Measurements from ENCODE around the gene DPPA5. TPM values are rescaled to one million over a fixed set of nuclear protein-coding genes. Genes with fewer than 3 reads are reported as not detected.
A peak's percentile ranks its signal among the peaks of the same experiment; 100 is the strongest.
"Not testable (repeated sequence)": the region's sequence is repeated elsewhere in the genome, so short reads cannot be mapped to it uniquely, and the experiment has no call there.

DPPA5 gene, protein sequence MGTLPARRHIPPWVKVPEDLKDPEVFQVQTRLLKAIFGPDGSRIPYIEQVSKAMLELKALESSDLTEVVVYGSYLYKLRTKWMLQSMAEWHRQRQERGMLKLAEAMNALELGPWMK
- total RNA-seq = not detected
- long read RNA-seq = 0 reads

DNA sequence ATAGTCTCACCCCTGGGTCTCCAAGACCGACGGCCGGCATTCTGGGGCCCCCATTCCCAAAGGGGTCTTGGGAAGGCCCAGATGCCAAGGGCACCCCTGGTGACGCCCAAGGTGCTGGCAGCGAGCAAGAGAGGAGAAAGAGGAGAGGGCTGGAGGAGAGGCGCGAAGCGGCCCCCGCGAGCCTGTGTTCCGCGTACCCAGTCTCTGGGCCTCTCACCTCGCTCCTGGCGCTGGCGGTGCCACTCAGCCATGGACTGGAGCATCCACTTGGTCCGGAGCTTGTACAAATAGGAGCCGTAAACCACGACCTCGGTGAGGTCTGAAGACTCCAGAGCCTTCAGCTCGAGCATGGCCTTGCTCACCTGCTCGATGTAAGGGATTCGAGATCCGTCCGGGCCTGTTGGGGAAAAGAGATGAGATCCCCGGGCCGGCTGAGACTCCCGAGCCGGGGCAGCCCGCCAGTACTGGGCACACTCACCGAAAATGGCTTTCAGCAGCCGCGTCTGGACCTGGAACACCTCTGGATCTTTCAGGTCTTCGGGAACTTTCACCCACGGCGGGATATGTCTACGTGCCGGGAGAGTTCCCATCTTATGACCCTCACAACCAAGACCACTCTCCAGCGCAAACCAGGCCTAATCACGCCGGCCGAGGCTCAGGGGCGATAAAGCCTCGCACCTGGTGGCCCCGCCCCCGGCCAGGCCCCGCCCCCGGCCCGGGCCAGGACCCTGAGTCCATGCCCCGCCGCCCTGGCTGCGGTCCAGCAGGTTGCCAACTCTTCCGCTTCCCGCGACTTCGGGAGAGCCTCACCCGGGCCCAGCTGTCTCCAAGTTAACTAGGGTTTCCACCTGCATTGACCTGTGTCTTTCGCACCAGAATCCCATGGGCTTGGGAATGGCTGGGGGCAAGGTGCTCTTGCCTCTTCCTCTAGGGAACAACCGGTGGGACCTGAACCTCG lies at the start of gene DPPA5:
TSS of gene DPPA5 (minus strand) at position 641 of the 958 bp plus-strand sequence. CDS start at position 590, 51 bp downstream.
- no peak for DNase-seq (ENCODE audit: missing footprints)
- peak; percentile 13 for ATAC-seq
- intact Hi-C loops (cut with DNase I) = no loop called here

DNA sequence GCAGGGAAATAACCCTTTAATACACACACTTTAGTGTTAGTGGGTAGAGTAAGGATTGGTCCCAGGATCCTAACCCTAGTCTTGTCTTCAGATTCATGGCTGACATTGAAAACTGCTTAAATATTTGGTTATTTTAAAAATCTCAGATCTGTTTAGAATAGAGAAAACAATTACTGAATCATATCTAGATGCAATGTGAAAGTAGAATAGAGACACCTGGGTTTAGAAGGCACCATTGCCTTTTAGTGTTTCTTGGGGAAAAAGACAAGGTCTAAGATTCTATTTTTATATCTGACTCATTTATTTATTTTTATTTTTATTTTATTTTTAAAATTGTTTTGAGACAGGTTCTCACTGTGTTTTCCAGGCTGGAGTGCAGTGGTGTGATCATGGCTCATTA lies 46.6 kb upstream of the DPPA5 start:
- DNase-seq (ENCODE audit: missing footprints) (no peak), ATAC-seq (no peak)
- intact Hi-C loops (cut with DNase I) = no loop called here

DNA sequence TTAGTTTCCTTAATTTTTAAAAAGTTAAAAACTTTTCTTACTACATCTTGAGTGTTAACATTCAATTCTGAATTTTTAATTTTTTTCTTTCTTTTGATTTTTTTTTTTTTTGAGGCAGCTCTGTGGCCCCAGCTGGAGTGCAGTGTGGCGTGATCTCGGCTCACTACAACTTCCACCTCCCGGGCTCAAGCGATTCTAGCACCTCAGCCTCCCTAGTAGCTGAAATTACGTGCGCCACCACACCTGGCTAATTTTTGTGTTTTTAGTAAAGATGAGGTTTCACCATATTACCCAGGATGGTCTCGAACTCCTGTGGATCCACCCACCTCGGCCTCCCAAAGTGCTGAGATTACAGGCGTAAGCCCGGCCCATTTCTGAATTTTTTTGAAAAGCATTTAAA lies 41.8 kb upstream of the DPPA5 start:
- intact Hi-C loops (cut with DNase I) = no loop called here
- no peak for DNase-seq (ENCODE audit: missing footprints)

DNA sequence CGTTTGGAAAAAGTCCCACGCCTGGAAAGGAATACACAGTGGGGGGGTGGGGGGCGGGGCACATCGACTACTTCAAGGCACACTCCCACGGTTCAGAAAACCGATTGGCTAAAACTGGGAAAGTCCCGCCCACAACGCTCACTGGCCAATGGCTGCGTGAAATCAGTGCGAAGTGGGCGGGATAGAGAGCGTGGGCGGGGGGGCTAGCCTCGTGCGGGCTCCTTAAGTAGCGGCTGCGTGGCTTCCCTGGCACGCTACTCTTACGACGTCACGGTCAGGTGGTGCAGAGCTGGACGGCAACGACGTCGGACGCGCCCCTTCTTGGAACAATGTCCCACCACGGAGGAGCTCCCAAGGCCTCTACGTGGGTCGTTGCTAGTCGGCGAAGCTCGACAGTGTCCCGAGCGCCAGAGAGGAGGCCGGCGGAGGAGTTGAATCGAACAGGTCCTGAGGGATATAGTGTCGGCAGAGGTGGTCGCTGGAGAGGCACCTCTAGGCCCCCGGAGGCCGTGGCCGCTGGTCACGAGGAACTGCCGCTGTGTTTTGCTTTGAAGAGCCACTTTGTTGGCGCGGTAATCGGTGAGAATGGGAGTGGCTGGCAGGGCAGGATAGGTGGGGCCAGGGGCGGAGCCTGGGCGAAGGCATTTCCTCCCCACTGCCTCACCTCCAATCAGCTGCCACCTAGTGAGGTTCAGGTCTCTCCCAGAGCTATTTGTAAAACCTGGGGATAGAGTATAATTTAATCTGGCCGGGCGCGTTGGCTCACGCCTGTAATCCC lies 40.7 kb upstream of the DPPA5 start, which contains the start of gene DDX43:
TSS of gene DDX43 (plus strand) at position 252 of the 778 bp plus-strand sequence. CDS start at position 330, 78 bp downstream.
- ATAC-seq (peak; percentile 77), DNase-seq (ENCODE audit: missing footprints) (peak; percentile 82)
- intact Hi-C loops (cut with DNase I) = no loop called here

More for the DNA sequence above, 41.8 kb upstream of the DPPA5 start:
- ATAC-seq = no peak

DNA sequence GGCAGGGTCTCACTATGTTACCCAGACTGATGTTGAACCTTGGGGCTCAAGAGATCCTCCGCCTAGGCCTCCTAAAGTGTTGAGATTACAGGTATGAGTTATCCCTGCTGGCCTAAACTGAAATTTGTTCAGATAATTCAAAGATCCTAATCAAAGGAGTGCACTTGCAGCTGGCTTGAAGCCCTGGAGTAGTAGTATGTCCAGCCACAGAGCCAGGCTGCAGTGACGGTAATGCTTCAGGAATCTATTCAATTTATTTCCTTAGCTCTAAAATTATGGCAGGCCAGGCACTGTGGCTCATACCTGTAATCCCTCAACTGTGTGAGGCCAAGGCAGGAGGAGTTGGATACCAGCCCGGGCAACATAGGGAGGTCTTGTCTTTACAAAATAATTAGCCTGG lies 39.2 kb upstream of the DPPA5 start:
- ATAC-seq (no peak), DNase-seq (ENCODE audit: missing footprints) (no peak)
- intact Hi-C loops (cut with DNase I) = no loop called here

DNA sequence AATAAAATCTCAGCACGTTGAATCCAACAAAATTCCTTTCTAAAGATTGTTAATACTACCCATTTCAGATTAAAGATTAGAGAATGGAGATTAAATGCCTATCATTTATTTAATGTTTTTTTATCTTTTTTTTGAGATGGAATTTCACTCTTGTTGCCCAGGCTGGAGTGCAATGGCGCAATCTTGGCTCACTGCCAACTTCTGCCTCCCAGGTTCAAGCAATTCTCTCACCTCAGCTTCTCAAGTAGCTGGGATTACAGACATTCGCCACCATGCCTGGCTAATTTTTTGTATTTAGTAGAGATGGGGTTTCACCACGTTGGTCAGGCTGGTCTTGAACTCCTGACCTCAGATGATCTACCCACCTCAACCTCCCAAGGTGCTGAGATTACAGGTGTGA lies 38.1 kb upstream of the DPPA5 start:
- intact Hi-C loops (cut with DNase I); DNase-seq (ENCODE audit: missing footprints); ATAC-seq: not testable (repeated sequence)

DNA sequence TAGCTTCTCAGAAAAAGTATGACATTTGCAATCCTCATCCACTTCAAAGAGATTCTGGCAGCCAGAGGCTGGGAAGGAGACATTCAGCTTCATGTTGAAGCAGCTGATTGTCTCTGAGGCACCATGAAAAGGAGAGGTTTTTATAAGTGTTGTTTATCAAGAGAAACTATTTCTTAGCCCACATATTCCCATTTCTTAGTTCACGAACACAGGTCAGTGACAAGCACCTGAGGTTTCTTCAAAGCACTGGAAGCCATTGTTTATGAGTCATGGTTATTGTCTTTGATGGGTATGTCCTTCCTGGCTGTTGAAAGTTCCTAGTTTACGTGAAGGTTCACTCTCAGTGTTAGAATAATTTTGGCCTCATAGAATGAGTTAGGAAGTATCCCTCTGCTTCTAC lies 37.6 kb upstream of the DPPA5 start:
- no peak for ATAC-seq
- no peak for DNase-seq (ENCODE audit: missing footprints)
- intact Hi-C loops (cut with DNase I) = no loop called here

DNA sequence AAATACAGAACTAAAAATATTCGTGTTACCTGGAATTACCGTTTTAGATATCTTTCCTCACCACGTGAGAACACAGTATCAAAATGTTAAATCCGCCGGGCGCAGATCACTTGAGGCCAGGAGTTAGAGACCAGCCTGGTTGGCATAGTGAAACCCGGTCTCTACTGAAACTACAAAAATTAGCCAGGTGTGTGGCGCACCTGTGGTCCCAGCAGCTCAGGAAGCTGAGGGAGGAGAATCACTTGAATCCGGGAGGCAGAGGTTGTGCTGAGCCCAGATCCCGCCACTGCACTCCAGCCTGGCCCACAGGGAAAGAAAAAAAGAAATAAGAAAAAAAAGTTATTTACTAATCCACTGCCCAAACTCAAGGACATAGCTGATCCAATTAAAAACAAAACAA lies 35.8 kb upstream of the DPPA5 start:
- DNase-seq (ENCODE audit: missing footprints) = no peak
- intact Hi-C loops (cut with DNase I) = no loop called here
- ATAC-seq = no peak

DNA sequence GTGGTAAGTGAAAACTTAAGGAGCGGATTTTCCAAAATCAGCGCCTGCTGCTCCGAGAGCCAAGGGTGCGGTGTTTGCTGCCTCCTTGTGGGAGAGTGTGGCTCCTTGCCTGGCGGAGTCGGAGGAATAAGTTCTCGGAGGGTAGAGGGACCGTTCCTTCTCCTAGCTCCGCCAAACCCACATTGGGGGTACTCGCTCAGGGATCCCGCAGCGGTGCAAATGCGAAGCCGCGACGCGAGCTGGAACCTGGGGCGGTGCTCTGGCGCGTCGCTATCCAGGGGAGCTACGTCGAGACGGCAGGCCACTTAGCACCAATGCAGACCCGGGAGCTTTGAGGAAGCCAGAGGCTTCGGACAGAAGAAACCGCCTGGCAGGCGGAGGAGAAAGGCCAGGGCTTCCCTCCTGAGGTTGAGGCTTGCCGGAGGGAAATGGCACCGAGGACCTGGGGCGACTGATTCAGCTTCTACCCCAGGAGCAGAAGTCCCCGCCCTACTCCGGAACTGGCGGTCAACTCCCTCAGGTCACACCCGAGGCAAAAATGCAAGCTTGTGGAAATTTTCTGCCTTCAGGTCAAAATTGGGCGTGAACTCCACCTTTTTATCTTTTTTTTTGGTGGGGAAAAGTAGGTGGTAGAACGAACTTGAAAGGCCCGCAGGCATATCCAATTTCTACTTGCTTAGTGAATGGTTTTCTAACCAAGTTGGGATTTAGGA lies 34.9 kb upstream of the DPPA5 start:
- intact Hi-C loops (cut with DNase I) = no loop called here
- ATAC-seq = peak; percentile 72

DNA sequence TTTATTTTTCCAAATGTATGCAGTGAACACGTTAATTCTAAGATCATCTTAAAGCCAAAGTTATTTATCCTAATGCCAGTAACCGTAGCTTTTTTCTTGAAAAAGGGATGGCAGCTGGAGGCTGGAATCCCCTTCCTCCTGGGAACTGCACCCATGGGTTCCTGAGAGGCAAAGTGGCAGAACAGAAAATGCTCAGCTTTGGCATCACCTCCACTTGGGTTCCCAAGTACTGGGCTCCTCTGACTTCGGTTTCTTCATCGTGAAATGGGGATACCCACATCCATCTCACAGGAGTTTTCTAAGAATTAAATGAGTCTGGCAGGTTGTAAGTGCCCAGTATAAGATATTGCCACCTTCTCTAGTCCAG lies 34.3 kb upstream of the DPPA5 start:
- intact Hi-C loops (cut with DNase I) = no loop called here
- no peak for ATAC-seq
- DNase-seq (ENCODE audit: missing footprints) = no peak

More for the DNA sequence above, 34.9 kb upstream of the DPPA5 start:
- peak; percentile 75 for DNase-seq (ENCODE audit: missing footprints)

DNA sequence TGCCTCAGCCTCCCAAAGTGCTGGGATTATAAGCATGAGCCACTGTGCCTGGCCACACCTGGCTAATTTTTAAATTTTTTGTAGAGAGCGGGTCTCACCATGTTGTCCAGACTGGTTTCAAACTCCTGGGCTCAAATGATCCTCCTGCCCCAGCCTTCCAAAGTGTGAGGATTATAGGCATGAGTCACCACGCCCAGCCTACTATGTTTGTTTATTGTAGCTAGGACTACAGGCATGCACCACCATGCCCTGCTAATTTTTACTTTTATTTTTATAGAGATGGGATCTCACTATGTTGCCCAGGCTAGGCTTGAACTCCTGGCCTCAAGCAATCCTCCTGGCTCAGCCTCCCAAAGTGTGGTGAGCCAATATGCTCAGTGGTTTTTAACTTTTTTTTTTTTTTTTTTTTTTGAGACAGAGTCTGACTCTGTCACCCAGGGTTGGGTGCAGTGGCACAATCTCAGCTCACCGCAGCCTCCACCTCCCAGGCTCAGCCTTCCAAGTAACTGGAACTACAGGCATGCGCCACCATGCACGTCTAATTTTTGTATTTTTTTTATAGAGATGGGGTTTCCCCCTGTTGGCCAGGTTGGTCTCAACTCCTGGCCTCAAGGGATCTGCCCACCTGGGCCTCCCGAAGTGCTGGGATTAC lies 28.5 kb upstream of the DPPA5 start:
- ATAC-seq = no peak
- DNase-seq (ENCODE audit: missing footprints) = no peak
- intact Hi-C loops (cut with DNase I) = no loop called here

DNA sequence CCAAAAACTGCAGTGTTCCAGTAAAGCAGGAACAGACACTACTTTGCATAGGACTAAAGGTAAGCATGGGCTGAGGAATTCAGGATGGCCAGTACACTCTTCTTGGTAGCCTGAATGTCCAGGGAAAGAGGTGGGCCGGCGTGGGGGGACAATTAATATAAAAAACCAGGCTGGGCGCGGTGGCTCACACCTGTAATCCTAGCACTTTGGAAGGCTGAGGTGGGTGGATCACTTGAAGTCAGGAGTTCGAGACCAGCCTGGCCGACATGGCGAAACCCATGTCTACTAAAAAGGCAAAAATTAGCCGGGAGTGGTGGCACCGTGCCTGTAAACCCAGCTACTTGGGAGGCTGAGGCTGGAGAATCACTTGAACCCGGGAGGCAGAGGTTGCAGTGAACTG lies 27.5 kb upstream of the DPPA5 start:
- ATAC-seq; DNase-seq (ENCODE audit: missing footprints); intact Hi-C loops (cut with DNase I): not testable (repeated sequence)

DNA sequence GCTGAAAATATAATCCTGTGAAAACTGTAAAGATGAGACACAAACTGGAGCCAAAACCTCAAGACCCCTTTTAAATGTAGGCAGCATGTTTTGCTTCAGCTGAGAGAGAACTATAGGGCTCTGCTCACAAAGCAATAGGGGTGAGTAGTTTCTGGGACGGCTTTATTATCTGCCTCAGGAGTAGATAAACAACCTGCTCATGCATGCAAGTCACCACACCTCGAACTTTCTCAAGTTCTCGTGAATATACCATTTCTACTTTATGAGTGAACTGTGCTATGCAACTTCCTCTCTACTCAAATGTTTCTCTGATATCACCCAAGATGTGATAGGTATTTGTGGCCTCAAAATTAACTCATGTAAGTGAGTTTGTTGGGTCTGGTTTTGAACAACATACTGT lies 23.1 kb upstream of the DPPA5 start:
- intact Hi-C loops (cut with DNase I) = no loop called here
- DNase-seq (ENCODE audit: missing footprints) = no peak
- ATAC-seq = no peak

DNA sequence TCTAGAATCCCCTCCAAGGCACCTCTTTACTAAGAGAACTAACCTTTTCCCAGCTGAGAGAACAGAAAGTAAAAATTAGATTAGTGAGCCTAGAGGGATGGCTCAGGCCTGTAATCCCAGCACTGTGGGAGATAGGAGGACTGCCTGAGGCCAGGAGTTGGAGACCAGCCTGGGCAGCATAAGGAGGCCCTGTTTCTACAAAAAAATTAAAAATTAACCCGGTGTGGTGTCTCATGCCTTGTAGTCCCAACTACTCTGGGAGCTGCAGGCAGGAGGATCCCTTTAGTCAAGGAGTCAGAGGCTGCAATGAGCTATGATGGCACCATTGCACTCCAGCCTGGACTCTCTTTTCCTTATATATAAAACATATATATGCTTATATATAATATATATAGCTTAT lies 21.1 kb upstream of the DPPA5 start:
- DNase-seq (ENCODE audit: missing footprints) (no peak), ATAC-seq (no peak)
- intact Hi-C loops (cut with DNase I) = no loop called here

DNA sequence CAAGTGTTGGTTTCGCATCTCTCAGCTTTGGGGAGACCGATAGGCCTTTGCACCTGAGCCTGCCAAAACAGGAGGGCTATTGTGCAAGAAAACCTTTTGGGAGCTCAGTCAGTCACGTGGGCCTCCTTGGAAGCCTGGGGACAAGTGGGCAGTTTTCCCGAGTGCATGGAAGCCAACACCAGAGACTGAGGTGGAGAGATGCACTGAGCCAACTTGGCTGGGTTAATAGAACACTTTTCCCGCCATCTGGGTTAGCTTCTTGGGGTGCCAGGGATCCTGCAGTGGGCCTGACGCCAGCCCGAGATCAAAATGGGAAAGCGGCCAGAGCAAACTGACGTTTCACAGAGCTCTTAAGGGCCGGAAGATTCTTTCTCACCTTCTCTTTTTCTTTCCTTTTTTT lies 18.4 kb upstream of the DPPA5 start:
- no peak for ATAC-seq
- intact Hi-C loops (cut with DNase I) = no loop called here
- no peak for DNase-seq (ENCODE audit: missing footprints)

DNA sequence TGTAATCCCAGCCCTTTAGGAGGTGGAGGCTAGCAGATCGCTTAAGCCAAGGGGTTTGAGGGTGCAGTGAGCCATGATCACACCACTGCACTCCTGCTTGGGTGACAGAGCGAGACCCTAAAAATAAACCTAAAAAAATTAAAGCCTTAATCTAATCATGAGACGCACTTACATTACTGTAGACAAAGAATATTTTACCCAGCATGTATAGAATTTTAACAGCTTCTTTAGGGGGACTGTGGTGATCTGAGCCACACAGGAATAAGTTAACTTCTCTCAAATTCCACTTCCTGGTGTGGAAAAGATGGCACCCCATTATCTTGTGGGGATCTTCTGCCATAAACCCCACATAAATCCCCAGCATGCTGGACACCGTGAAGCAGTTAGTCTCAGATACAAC lies 17.9 kb upstream of the DPPA5 start:
- intact Hi-C loops (cut with DNase I) = no loop called here

DNA sequence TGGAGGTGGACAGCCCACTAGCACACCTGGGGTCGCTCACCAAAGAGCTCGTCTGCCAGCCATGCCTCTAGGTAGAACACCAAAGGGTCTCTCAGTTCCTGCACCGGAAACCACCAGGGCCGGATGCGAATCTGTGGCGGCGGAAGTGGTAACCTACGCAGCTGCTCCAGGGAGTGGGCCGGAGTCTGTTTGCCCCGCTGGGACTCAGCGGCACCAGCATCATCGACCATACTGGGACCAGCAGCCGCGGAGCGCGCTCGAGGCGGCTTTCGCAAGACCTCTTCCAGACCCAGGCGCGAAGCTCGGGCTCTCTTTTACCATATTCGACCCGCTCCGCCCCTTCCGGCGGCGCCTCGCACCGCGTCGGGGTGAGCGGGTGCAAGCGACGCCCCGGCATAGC lies 15.5 kb upstream of the DPPA5 start, which contains the start of gene OOEP:
TSS of gene OOEP (minus strand) at position 335 of the 400 bp plus-strand sequence. CDS start at position 230, 105 bp downstream.
- ATAC-seq = no peak
- intact Hi-C loops (cut with DNase I) = no loop called here
- no peak for DNase-seq (ENCODE audit: missing footprints)

More for the DNA sequence above, 17.9 kb upstream of the DPPA5 start:
- ATAC-seq (no peak), DNase-seq (ENCODE audit: missing footprints) (no peak)

DNA sequence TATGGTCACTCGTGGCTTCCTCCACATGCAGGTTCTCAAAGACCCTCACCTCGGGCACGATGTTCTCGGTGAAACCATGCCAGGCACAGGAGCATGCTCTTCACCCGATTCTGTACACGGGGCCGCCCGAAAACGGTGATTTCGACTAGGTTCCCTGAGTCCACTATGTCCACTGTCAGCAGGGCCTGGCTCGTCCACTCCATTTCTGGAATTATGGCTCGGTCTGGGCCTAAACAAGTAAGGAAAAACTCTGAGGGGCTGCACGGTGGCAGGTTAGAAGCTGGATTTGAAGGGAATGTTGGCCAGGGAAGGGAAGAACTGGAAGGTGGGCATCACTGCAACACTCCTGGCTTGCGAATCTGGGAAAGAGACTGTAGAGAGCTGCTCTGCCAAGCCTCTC lies 15.1 kb upstream of the DPPA5 start:
- no peak for ATAC-seq
- intact Hi-C loops (cut with DNase I) = no loop called here
- DNase-seq (ENCODE audit: missing footprints) = no peak

Data from Right ventricle myocardium inferior (tissue), 1 donor.